PC-3 (cell line): ENCODE measurements around the gene MYO18A.

Source experiments
- EZH2 ChIP-seq: fragments of 300-600 bp; sonication (generic); IDR thresholded peaks from one replicate; pipeline ENCODE4 v1.6.1; 2017; ENCODE audit warnings: antibody characterized with exemption, mild to moderate bottlenecking, low read length; ENCODE audit not compliant: unreplicated experiment
- EZH2phosphoT487 ChIP-seq: fragments of 300-600 bp; sonication (generic); IDR thresholded peaks from 2 replicates; pipeline ENCODE4 v1.6.1; 2018; ENCODE audit warnings: mild to moderate bottlenecking, antibody characterized with exemption, low read length, borderline replicate concordance
- TF ChIP-seq, protein P1 (sequence below): fragments of 300-600 bp; sonication (generic); conservative IDR thresholded peaks from 2 replicates; pipeline ENCODE4 v1.5.1; 2017; ENCODE audit warnings: antibody characterized with exemption, low read depth, mild to moderate bottlenecking, low read length

- TF ChIP-seq, protein P1, sequence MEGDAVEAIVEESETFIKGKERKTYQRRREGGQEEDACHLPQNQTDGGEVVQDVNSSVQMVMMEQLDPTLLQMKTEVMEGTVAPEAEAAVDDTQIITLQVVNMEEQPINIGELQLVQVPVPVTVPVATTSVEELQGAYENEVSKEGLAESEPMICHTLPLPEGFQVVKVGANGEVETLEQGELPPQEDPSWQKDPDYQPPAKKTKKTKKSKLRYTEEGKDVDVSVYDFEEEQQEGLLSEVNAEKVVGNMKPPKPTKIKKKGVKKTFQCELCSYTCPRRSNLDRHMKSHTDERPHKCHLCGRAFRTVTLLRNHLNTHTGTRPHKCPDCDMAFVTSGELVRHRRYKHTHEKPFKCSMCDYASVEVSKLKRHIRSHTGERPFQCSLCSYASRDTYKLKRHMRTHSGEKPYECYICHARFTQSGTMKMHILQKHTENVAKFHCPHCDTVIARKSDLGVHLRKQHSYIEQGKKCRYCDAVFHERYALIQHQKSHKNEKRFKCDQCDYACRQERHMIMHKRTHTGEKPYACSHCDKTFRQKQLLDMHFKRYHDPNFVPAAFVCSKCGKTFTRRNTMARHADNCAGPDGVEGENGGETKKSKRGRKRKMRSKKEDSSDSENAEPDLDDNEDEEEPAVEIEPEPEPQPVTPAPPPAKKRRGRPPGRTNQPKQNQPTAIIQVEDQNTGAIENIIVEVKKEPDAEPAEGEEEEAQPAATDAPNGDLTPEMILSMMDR, result no peak
- TF ChIP-seq EZH2, result no peak
- TF ChIP-seq EZH2phosphoT487, result no peak
These were observed 27.8 kb upstream of the MYO18A start for GRCh38 chr17:29207975-29208374.
